WERI-Rb-1 (cell line): Measurements from ENCODE around the gene SEMA4D.

Experiments
- DNase-seq: peaks from one replicate; pipeline ENCODE4 v3.0.0-alpha.2; 2020
- H3K27ac ChIP-seq: fragments of 250-450 bp; sonication (Bioruptor Pico); 2 replicates; pipeline ENCODE4 v1.5.1; 2020; ENCODE audit warnings: mild to moderate bottlenecking, moderate library complexity
- H3K27me3 ChIP-seq: fragments of 250-450 bp; sonication (Bioruptor Pico); 2 replicates; pipeline ENCODE4 v1.5.1; 2021; ENCODE audit warnings: mild to moderate bottlenecking, low read depth, moderate library complexity; ENCODE audit not compliant: insufficient read depth, severe bottlenecking
- H3K36me3 ChIP-seq: fragments of 250-450 bp; sonication (Bioruptor Pico); 2 replicates; pipeline ENCODE4 v1.5.1; 2020; ENCODE audit warnings: mild to moderate bottlenecking, moderate library complexity
- H3K4me3 ChIP-seq: 2 replicates; pipeline ENCODE4 v1.5.1; 2011; ENCODE audit warnings: low read depth, mild to moderate bottlenecking, control low read depth, low read length
- H3K9me3 ChIP-seq: fragments of 250-450 bp; sonication (Bioruptor Pico); 2 replicates; pipeline ENCODE4 v1.5.1; 2021; ENCODE audit warnings: mild to moderate bottlenecking, moderate library complexity; ENCODE audit not compliant: severe bottlenecking
- CTCF ChIP-seq: IDR thresholded peaks from 2 replicates; pipeline ENCODE4 v1.5.1; 2011; ENCODE audit warnings: low read depth, mild to moderate bottlenecking, control low read depth, inconsistent platforms, low read length

SEMA4D gene

GRCh38 chr9:89536145-89536574 is 38.2 kb upstream of the SEMA4D start:
- Histone ChIP-seq H3K4me3 (no peak overlapping the region), H3K27ac (no peak overlapping the region)

GRCh38 chr9:89535461-89535860 is 37.5 kb upstream of the SEMA4D start:
- TF ChIP-seq CTCF, result no peak
- H3K36me3 ChIP-seq, result no peaks in the 10 kb centered on the region
- no peak overlapping the region for H3K4me3 ChIP-seq
- no peak for DNase-seq
- peaks cover 3% of the 10 kb centered on the region for H3K9me3 ChIP-seq
- H3K27me3 ChIP-seq, result no peaks in the 10 kb centered on the region
- no peak overlapping the region for H3K27ac ChIP-seq

More at GRCh38 chr9:89536145-89536574, 38.2 kb upstream of the SEMA4D start:
- Histone ChIP-seq H3K27me3 (no peaks in the 10 kb centered on the region), H3K9me3 (no peaks in the 10 kb centered on the region), H3K36me3 (no peaks in the 10 kb centered on the region)
- no peak for DNase-seq
- TF ChIP-seq CTCF, result no peak

GRCh38 chr9:89534515-89535287 is 36.8 kb upstream of the SEMA4D start:
- Histone ChIP-seq H3K27me3 (no peaks in the 10 kb centered on the region), H3K4me3 (no peak overlapping the region), H3K36me3 (no peaks in the 10 kb centered on the region), H3K9me3 (peaks cover 4% of the 10 kb centered on the region), H3K27ac (no peak overlapping the region)
- no peak for DNase-seq
- 0 out of 2 replicates have a peak, but pooled peaks have one; percentile 4 for TF ChIP-seq CTCF

DNA sequence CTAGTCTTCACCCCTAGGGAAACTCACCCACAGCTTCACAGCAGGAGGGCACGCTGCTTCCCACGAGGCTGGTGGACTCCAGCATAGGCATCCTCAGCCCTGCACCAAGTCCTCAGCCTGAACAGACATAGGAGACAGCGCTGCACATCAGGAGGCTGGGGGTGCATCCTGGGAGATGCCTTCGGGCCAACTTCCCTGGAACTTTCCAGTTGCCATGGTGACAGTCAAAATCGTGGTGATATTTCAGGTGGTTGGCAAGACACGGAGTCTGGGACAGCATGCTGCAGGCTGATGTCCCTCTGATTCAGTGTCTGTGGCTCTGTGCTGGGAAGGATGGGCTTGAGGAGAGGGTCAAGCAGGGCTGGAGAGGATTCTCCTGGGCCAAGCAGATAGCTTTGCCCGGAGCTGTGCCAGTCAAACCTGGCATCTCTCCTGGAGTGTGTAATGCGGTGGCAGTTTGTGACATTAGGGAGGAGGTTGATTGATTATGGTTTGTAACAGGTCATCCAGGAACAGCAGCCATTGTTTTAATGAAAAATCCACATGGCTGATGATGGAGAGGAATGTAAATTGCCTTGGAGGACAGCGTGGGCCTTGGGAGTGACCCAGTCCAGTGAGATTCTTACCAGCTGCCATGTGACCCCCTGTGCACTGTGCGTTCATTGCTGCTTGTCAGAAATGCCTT is 35.6 kb upstream of the SEMA4D start:
- TF ChIP-seq CTCF, result no peak
- H3K4me3 ChIP-seq, result no peak overlapping the region
- peaks cover 4% of the 10 kb centered on the region for H3K9me3 ChIP-seq
- no peak for DNase-seq
- H3K27ac ChIP-seq, result no peak overlapping the region
- no peaks in the 10 kb centered on the region for H3K27me3 ChIP-seq
- H3K36me3 ChIP-seq, result no peaks in the 10 kb centered on the region

GRCh38 chr9:89532944-89533343 is 35.0 kb upstream of the SEMA4D start:
- H3K27me3 ChIP-seq, result no peaks in the 10 kb centered on the region
- TF ChIP-seq CTCF, result no peak

More at GRCh38 chr9:89532944-89533343, 35.0 kb upstream of the SEMA4D start:
- Histone ChIP-seq H3K9me3 (peaks cover 4% of the 10 kb centered on the region), H3K4me3 (no peak overlapping the region), H3K27ac (no peak overlapping the region), H3K36me3 (no peaks in the 10 kb centered on the region)
- DNase-seq, result no peak
